ENCODE measurements around the gene KCNJ14.
A peak's percentile ranks its signal among the peaks of the same experiment; 100 is the strongest.

The KCNJ14 gene

DNA sequence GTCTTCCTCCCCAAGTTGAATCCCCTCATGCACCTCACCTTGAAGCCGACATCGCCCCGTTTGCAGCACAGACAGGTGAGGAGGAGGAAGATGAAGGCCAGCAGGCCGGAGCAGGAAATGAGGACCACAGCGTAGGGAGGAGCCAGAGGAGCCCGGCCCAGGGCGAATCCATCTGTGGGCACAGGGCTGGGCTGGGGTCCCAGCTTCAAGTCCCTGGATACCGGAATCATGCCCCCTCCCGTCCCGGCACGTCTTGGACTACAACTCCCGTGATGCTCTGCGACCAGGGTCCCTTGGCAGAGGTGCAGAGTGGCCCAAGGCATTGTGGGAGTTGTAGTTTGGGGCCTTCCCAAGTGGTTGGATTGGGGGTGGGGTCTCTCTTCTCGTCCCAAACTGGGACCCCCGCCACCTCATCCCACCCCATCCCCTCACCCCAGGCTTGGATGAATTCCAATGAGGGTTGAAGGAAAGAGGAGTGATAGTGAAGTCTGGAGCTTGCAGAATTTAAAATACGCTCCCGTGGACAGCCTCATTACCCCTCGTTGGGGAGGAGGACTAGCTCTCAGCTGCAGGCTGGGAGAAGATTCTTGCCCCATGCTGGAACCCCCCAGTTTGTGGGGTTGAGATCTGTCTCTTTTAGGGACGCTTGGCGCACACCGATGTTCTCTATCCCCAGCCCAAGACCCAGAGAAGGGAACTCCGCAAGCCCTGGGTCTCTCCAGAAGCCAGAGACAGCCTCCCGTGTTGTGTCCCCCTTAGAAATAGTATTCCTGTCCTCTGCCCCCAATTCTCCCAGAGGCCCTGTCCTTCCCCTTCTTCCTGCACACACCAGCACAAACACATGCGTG lies 55.3 kb downstream of the KCNJ14 start:
- H3K9ac ChIP-seq (ENCODE audit: low read depth, low read length), result peak overlapping the region; percentile 46; the same call in 1 of the 2 replicates
- peaks cover 3% of the 10 kb centered on the region; the same call in 1 of the 2 replicates for H3K4me1 ChIP-seq (ENCODE audit: insufficient read depth, low read length)
- no peaks in the 10 kb centered on the region for H3K9me3 ChIP-seq (ENCODE audit: control insufficient read depth, insufficient read depth, low read length)
- H3K36me3 ChIP-seq (ENCODE audit: insufficient read depth, low read length), result no peaks in the 10 kb centered on the region

- H3K9me3 ChIP-seq (ENCODE audit: control insufficient read depth, insufficient read depth, low read length), result no peaks in the 10 kb centered on the region
- H3K9ac ChIP-seq (ENCODE audit: low read depth, low read length), result peak overlapping the region; percentile 22; the same call in 1 of the 2 replicates
- H3K36me3 ChIP-seq (ENCODE audit: insufficient read depth, low read length), result no peaks in the 10 kb centered on the region
- H3K4me1 ChIP-seq (ENCODE audit: insufficient read depth, low read length), result peaks cover 4% of the 10 kb centered on the region; the same call in 1 of the 2 replicates
Measured at GRCh38 chr19:48511321-48511731, 56.0 kb downstream of the KCNJ14 start.

DNA sequence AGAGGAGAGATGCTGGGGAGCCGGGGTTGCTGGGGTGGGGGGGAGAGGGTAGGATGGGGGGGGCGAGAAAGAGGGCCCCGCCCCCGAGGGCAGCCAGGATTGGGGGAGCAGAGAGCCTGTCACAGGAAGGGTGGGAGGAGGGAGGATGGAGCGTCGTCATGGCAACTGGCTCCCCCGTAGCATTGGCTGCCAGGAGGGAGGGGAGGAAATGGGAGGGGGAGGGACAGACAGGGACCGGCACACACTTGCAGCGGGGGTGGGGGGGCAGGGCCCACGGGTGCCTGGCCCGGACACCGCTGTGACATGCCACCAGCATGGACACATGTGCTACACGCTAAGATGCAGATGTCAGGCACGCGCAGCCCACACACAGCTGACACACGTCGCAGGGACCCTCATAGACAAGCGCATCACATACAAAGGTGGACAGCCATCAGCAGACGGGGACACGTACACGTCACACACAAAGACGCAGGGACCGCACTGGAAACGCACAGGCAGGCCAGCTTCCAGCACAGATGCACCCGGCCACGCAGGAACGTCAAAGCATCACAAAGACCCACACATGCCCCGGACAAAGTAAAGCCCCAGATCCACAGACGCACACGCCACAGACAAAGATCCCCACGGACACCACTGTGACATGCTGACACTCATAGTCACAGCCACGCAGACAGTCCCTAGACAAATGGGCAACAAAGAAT lies 56.6 kb downstream of the KCNJ14 start, which contains the start of gene LMTK3:
Gene LMTK3, minus strand, starts transcription at position 36 of the 704 bp plus-strand sequence. CDS start 259 bp downstream, outside the sequence.
- peak within 1 kb of the TSS; percentile 46; the same call in 1 of the 2 replicates for H3K9ac ChIP-seq (ENCODE audit: low read depth, low read length)
- no peaks in the 10 kb centered on the region for H3K36me3 ChIP-seq (ENCODE audit: insufficient read depth, low read length)
- no peaks in the 10 kb centered on the region for H3K9me3 ChIP-seq (ENCODE audit: control insufficient read depth, insufficient read depth, low read length)
- H3K4me1 ChIP-seq (ENCODE audit: insufficient read depth, low read length), result peaks cover 8% of the 10 kb centered on the region; the same call in 1 of the 2 replicates

DNA sequence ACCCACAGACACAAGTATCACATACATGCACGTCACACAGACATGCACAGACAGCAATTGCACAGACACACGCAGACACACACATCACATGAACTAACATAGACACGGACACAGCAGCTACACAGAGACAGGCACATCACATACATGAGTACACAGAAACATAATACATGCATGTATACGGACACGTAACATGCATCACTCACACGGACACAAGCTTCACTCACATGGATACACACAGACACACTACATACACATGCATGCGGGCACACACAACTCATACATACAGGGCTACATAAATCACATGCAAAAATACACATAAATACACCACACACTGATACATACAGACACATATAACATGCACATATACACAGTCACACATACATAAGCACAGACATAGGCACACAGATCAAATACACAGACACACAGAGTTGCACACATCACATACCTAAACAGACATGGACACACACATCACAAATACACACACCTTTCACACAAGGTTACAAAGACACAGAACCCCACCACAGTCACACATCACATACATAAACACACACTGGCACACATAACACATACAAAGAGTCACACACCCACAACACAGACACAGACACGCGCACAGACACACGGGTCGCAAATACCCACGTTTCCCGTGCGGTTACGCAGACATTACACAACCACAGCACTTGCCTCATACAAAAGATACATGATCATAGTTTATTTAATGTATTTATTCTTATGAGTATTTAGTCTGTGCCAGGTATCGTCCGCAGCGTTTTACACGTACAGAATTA lies 57.3 kb downstream of the KCNJ14 start:
- Histone ChIP-seq H3K9me3 (ENCODE audit: control insufficient read depth, insufficient read depth, low read length) (no peaks in the 10 kb centered on the region), H3K36me3 (ENCODE audit: insufficient read depth, low read length) (no peaks in the 10 kb centered on the region), H3K4me1 (ENCODE audit: insufficient read depth, low read length) (peaks cover 8% of the 10 kb centered on the region; the same call in 1 of the 2 replicates), H3K9ac (ENCODE audit: low read depth, low read length) (no peak overlapping the region)

DNA sequence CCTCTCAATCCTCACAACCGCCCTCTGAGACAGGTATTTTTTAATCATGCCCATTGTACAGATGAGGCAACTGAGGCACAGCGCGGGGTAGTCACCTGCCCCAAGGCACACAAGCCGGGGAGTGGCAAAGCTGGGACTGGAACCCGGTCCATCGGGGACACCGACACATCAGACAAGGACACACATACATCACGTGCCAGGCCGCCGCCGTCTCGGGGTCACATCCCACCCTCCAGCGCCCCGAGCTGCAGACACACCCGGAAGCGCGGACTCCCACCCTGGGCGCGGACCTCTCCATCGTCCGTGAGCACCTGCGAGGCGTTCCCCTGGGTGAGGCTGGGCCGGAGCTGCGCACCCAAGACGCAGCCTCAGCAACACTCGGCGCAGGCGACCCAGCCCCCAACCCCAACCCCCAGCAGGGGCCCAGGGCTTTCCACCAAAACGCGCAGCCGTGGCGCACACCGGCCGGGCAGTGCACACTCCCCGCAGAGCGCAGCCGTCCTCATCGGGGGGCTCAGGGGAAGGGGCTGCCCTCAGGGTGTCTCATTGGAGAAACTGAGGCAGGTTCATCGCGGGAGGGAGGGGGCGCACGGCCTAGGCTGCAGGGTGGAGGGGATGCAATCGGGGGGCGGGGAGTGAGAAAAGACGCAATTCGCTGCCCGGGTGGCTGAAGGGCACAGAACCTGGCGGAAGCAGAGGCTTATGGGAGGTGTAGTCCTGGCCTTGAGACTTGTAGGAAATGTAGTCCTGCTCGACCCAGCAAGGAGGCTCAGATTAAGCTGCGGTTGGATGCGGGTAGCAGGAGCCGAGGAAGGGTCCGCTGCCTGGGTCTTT lies 58.1 kb downstream of the KCNJ14 start:
- peak overlapping the region; percentile 52; the same call in 1 of the 2 replicates for H3K9ac ChIP-seq (ENCODE audit: low read depth, low read length)
- peaks cover 15% of the 10 kb centered on the region; the same call in 1 of the 2 replicates for H3K4me1 ChIP-seq (ENCODE audit: insufficient read depth, low read length)
- no peaks in the 10 kb centered on the region for H3K36me3 ChIP-seq (ENCODE audit: insufficient read depth, low read length)
- H3K9me3 ChIP-seq (ENCODE audit: control insufficient read depth, insufficient read depth, low read length), result no peaks in the 10 kb centered on the region

DNA sequence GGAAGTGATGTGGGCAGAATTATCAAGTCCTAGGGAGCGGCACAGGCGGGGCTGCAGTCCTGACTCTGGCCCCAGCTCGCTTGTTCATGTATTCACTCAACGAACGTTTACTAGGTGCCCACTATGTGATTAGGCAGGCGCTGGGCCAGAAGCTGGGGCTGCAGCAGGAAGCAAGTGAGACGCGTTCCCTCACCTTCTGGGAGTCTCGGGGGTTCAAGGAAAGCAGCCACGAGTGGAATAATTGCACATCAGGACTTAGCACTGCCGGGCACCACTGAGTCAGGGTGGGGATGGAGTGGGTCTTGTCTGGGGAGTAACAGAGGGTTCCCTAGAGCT lies 58.7 kb downstream of the KCNJ14 start:
- Histone ChIP-seq H3K9me3 (ENCODE audit: control insufficient read depth, insufficient read depth, low read length) (no peaks in the 10 kb centered on the region), H3K36me3 (ENCODE audit: insufficient read depth, low read length) (no peaks in the 10 kb centered on the region), H3K4me1 (ENCODE audit: insufficient read depth, low read length) (peaks cover 15% of the 10 kb centered on the region; the same call in 1 of the 2 replicates), H3K9ac (ENCODE audit: low read depth, low read length) (peak overlapping the region; percentile 52; the same call in 1 of the 2 replicates)

GRCh38 chr19:48516536-48516935 lies 61.2 kb downstream of the KCNJ14 start:
- H3K4me1 ChIP-seq (ENCODE audit: insufficient read depth, low read length), result peaks cover 15% of the 10 kb centered on the region; the same call in 1 of the 2 replicates
- H3K9ac ChIP-seq (ENCODE audit: low read depth, low read length), result no peak overlapping the region

More at GRCh38 chr19:48516536-48516935, 61.2 kb downstream of the KCNJ14 start:
- Histone ChIP-seq H3K9me3 (ENCODE audit: control insufficient read depth, insufficient read depth, low read length) (no peaks in the 10 kb centered on the region), H3K36me3 (ENCODE audit: insufficient read depth, low read length) (no peaks in the 10 kb centered on the region)

Data from ES-I3 (cell line).